Breast epithelium (tissue), 4 donors: ENCODE data around the gene SPRN. TPM values are rescaled to one million over a fixed set of nuclear protein-coding genes. Genes with fewer than 3 reads are reported as not detected.

Source experiments
- DNase-seq, 2 donors: peaks; one replicate each; pipeline ENCODE4 v3.0.0-alpha.2; 2019; ENCODE audit warnings: low spot score in 2 of 2
- H3K27ac ChIP-seq, 2 donors: fragments of 200-600 bp; sonication (generic) in 1 of 2; one replicate each; pipeline ENCODE4 v1.5.1; 2016 to 2019; ENCODE audit warnings: mild to moderate bottlenecking in 1 of 2
- H3K27me3 ChIP-seq, 2 donors: fragments of 200-600 bp; sonication (generic) in 1 of 2; one replicate each; pipeline versions ENCODE4 v1.5.1 to v1.6.0; 2017 to 2019; ENCODE audit warnings: control low read depth in 1 of 2, mild to moderate bottlenecking in 1 of 2
- H3K36me3 ChIP-seq: fragments of 200-600 bp; one replicate; pipeline ENCODE4 v1.5.1; 2019
- H3K4me1 ChIP-seq, 2 donors: fragments of 200-600 bp; sonication (generic); one replicate each; pipeline ENCODE4 v1.5.1; 2016 to 2019; ENCODE audit warnings: control low read depth in 1 of 2
- H3K4me3 ChIP-seq, 3 donors: fragments of 200-600 bp; sonication (generic); 1 replicate in 2 of 3; 2 replicates in 1 of 3; pipeline ENCODE4 v1.5.1; 2016 to 2019; ENCODE audit warnings: mild to moderate bottlenecking in 3 of 3, moderate library complexity in 2 of 3
- H3K9me3 ChIP-seq, 2 donors: fragments of 200-600 bp; sonication (generic) in 1 of 2; one replicate each; pipeline ENCODE4 v1.5.1; 2016 to 2019; ENCODE audit warnings: control low read depth in 1 of 2
- CTCF ChIP-seq, 3 donors: fragments of 450-650 bp; IDR thresholded peaks; one replicate each; pipeline ENCODE4 v1.5.1; 2016 to 2017; ENCODE audit warnings: antibody characterized with exemption in 3 of 3, mild to moderate bottlenecking in 3 of 3, moderate library complexity in 3 of 3
- POLR2A ChIP-seq: fragments of 450-650 bp; IDR thresholded peaks from one replicate; pipeline ENCODE4 v1.6.1; 2016; ENCODE audit warnings: antibody characterized with exemption, mild to moderate bottlenecking, moderate library complexity
- POLR2AphosphoS5 ChIP-seq, 3 donors: sonication (generic); formaldehyde crosslinking; IDR thresholded peaks; one replicate each; pipeline ENCODE4 v1.6.1; 2017; ENCODE audit warnings: antibody characterized with exemption in 3 of 3
- intact Hi-C: fragments of 100-400 bp; cut with DNase I; formaldehyde crosslinking; loops from one replicate; pipeline ENCODE4 v1.15.1; 2023; ENCODE audit warnings: low total_unique reads
- total RNA-seq, 3 donors: library from RNA; depleted of rRNA; stranded (reverse); fragments of >200 nt; gene quantifications; one replicate each; pipeline ENCODE4 v1.1.0, GENCODE V29; 2016

SPRN gene
- total RNA-seq, 3 donors from 2014 or later, result 0.33 TPM; not detected in 2

- H3K36me3 ChIP-seq, result no peaks in the 10 kb centered on the region
- DNase-seq, result peak; percentile 2 to 47
- no peak overlapping the region for H3K27ac ChIP-seq
- H3K4me1 ChIP-seq, result no peaks in the 10 kb centered on the region
- H3K27me3 ChIP-seq, result no peaks in the 10 kb centered on the region
- TF ChIP-seq POLR2AphosphoS5 (IDR thresholded peaks at IDR 0.05), result no peak
- no peak for TF ChIP-seq POLR2A
- TF ChIP-seq CTCF (IDR thresholded peaks at IDR 0.05), result no peak
- peaks cover 0 to 7% of the 10 kb centered on the region in 2 donors for H3K9me3 ChIP-seq
- intact Hi-C loops, result no loop called here
- H3K4me3 ChIP-seq, result no peak overlapping the region
Measured at GRCh38 chr10:133456041-133456951, 31.9 kb upstream of the SPRN start.

- H3K27ac ChIP-seq, result no peak overlapping the region
- H3K27me3 ChIP-seq, result no peaks in the 10 kb centered on the region
- TF ChIP-seq POLR2A (no peak), CTCF (IDR thresholded peaks at IDR 0.05) (no peak), POLR2AphosphoS5 (IDR thresholded peaks at IDR 0.05) (no peak)
- intact Hi-C loops, result no loop called here
- peak; percentile 8 to 49 for DNase-seq
- no peaks in the 10 kb centered on the region for H3K36me3 ChIP-seq
- H3K4me3 ChIP-seq, result no peak overlapping the region
- H3K9me3 ChIP-seq, result peaks cover 0 to 7% of the 10 kb centered on the region in 2 donors
- H3K4me1 ChIP-seq, result no peaks in the 10 kb centered on the region
Measured at GRCh38 chr10:133455611-133456031, 31.2 kb upstream of the SPRN start.

DNA sequence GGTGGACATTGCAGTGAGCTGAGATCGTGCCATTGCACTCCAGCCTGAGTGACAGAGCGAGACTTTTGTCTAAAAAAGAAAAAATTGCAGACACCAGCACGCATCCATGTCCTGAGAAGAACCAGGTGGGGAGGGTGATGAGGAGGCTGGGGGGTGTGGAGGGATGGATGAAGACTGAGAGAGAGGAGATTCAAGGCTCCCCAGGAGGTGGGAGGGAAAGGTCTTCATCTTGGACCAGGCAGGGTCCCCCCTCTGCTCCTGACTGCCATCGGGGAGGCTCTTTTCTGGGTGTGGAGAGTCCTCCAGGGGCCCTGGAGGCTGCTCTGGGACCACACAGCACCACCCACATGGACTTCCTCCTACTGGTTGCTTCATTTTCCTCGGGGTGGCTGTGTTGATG, 30.8 kb upstream of the SPRN start:
- Histone ChIP-seq H3K36me3 (no peaks in the 10 kb centered on the region), H3K4me3 (no peak overlapping the region), H3K4me1 (no peaks in the 10 kb centered on the region), H3K9me3 (peaks cover 0 to 7% of the 10 kb centered on the region in 2 donors), H3K27ac (no peak overlapping the region), H3K27me3 (no peaks in the 10 kb centered on the region)
- intact Hi-C loops, result no loop called here
- TF ChIP-seq POLR2AphosphoS5 (IDR thresholded peaks at IDR 0.05), result no peak
- TF ChIP-seq POLR2A, result no peak
- no peak for TF ChIP-seq CTCF (IDR thresholded peaks at IDR 0.05)
- peak; percentile 2 to 38 for DNase-seq

DNA sequence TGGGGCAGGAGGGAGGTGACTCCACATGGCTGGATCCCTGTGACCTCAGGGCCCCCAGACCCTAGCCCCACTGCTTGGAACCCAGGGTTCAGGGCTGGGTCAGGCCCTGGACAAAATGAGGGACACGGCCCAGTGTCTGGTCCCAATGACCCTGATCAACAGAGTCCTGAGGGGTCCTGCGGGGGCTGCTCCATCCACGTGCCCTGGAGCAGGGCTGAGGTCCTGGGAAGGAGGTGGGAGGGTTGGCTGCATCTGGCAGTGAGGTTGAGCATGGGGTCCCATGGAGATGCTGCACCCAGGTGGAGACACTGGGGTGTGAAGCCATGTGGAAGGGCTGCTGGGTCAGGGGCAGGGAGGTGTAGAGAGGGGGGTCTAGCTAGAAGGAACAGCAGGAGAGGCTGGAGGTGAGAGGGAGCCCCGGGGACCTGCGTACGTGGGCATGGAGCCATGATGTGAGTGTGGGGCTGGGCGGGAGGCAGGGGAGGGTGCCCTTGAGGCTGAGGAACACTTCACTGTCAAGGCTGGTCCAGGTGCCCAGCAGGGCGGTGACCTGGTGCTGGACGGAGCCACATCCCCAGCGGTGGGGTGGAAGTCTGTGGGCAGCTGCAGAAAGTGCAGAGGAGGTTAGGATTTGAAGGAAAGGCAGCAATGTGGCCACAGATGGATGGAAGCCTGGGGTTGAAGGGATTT, 29.9 kb upstream of the SPRN start:
- no peaks in the 10 kb centered on the region for H3K36me3 ChIP-seq
- DNase-seq, result peak; percentile 10 to 37
- no peaks in the 10 kb centered on the region for H3K27me3 ChIP-seq
- intact Hi-C loops, result no loop called here
- H3K27ac ChIP-seq, result no peak overlapping the region
- H3K4me1 ChIP-seq, result no peaks in the 10 kb centered on the region
- no peak for TF ChIP-seq POLR2AphosphoS5 (IDR thresholded peaks at IDR 0.05)
- TF ChIP-seq CTCF (IDR thresholded peaks at IDR 0.05), result no peak
- TF ChIP-seq POLR2A, result no peak
- H3K4me3 ChIP-seq, result no peak overlapping the region
- H3K9me3 ChIP-seq, result peaks cover under 1 to 2% of the 10 kb centered on the region in 2 donors
